GM23338 (cell line): ENCODE data around the gene JAKMIP1. TPM values are rescaled to one million over a fixed set of nuclear protein-coding genes. Genes with fewer than 3 reads are reported as not detected.

Source experiments
- ATAC-seq: fragments of 200-7000 bp; cut with Tn5 transposase; 3 replicates; pipeline ENCODE4 v1.9.1; 2020
- DNase-seq: peaks from one replicate; pipeline ENCODE4 v3.0.0-alpha.2; 2015; ENCODE audit warnings: low spot score
- H2AFZ ChIP-seq: fragments of 200-600 bp; sonication (generic); 2 replicates; pipeline ENCODE4 v1.8.0; 2016; ENCODE audit warnings: antibody characterized with exemption, mild to moderate bottlenecking, moderate library complexity
- H3F3A ChIP-seq: fragments of 200-600 bp; sonication (generic); replicated peaks from 2 replicates; pipeline ENCODE4 v1.8.0; 2017; ENCODE audit warnings: antibody characterized with exemption, mixed run types, low read depth
- H3K27ac ChIP-seq: fragments of 200-600 bp; sonication (generic); 2 replicates; pipeline ENCODE4 v1.6.1; 2016; ENCODE audit warnings: low read depth
- H3K27me3 ChIP-seq: fragments of 200-600 bp; sonication (generic); 2 replicates; pipeline ENCODE4 v1.8.0; 2016; ENCODE audit warnings: mild to moderate bottlenecking, mixed run types, moderate library complexity; ENCODE audit not compliant: insufficient read depth
- H3K36me3 ChIP-seq: fragments of 200-600 bp; sonication (generic); 2 replicates; pipeline ENCODE4 v1.8.0; 2016; ENCODE audit warnings: mild to moderate bottlenecking; ENCODE audit not compliant: insufficient read depth
- H3K4me1 ChIP-seq: fragments of 200-600 bp; sonication (generic); 2 replicates; pipeline ENCODE4 v1.8.0; 2016; ENCODE audit warnings: mild to moderate bottlenecking, moderate library complexity; ENCODE audit not compliant: insufficient read depth
- H3K4me2 ChIP-seq: fragments of 200-600 bp; sonication (generic); 2 replicates; pipeline ENCODE4 v1.7.1; 2017; ENCODE audit warnings: mixed run types
- H3K4me3 ChIP-seq: fragments of 200-600 bp; sonication (generic); 2 replicates; pipeline ENCODE4 v1.6.1; 2016; ENCODE audit warnings: mixed run types
- H3K79me2 ChIP-seq: fragments of 200-600 bp; sonication (generic); replicated peaks from 2 replicates; pipeline ENCODE4 v1.8.0; 2017; ENCODE audit warnings: mild to moderate bottlenecking; ENCODE audit not compliant: insufficient read depth
- H3K9me2 ChIP-seq: fragments of 200-600 bp; sonication (generic); 2 replicates; pipeline ENCODE4 v1.8.0; 2017; ENCODE audit not compliant: insufficient read depth
- H4K20me1 ChIP-seq: fragments of 200-600 bp; sonication (generic); replicated peaks from 2 replicates; pipeline ENCODE4 v1.8.0; 2017; ENCODE audit warnings: mild to moderate bottlenecking; ENCODE audit not compliant: insufficient read depth
- H3K27ac Mint-ChIP-seq: 2 replicates; pipeline ENCODE4 v1.8.0; 2020; ENCODE audit warnings: inconsistent platforms, mild to moderate bottlenecking, moderate library complexity, mixed read lengths
- H3K27me3 Mint-ChIP-seq: 3 replicates; pipeline ENCODE4 v1.8.0; 2022; ENCODE audit warnings: low read depth, mild to moderate bottlenecking, moderate library complexity, mixed read lengths, inconsistent platforms; ENCODE audit not compliant: insufficient read depth, poor library complexity
- H3K36me3 Mint-ChIP-seq: 3 replicates; pipeline ENCODE4 v1.8.0; 2021; ENCODE audit warnings: low read depth, mild to moderate bottlenecking, inconsistent platforms, moderate library complexity, mixed read lengths
- H3K4me1 Mint-ChIP-seq: 3 replicates; pipeline ENCODE4 v1.8.0; 2020; ENCODE audit warnings: mild to moderate bottlenecking, inconsistent platforms, mixed read lengths
- H3K4me3 Mint-ChIP-seq: 3 replicates; pipeline ENCODE4 v1.8.0; 2021; ENCODE audit warnings: moderate library complexity, mild to moderate bottlenecking, inconsistent platforms, mixed read lengths
- H3K9me3 Mint-ChIP-seq: 3 replicates; pipeline ENCODE4 v1.8.0; 2020; ENCODE audit warnings: moderate library complexity, mild to moderate bottlenecking, inconsistent platforms, mixed read lengths
- CREB1 ChIP-seq: fragments of 250-450 bp; sonication (Bioruptor Pico); IDR thresholded peaks from 2 replicates; pipeline ENCODE4 v1.5.0; 2020; ENCODE audit warnings: low read depth, mild to moderate bottlenecking, moderate library complexity
- CTCF ChIP-seq, 2 experiments: fragments of 200-600 bp in 1 of 2; sonication (generic) in 1 of 2; conservative IDR thresholded peaks; 2 replicates each; pipeline versions ENCODE4 v1.5.1 to v1.6.1; 2016 to 2017; ENCODE audit warnings: antibody characterized with exemption in 2 of 2, low read depth in 2 of 2, mild to moderate bottlenecking in 2 of 2, moderate library complexity in 1 of 2
- ETS1 ChIP-seq: IDR thresholded peaks from 2 replicates; pipeline ENCODE4 v1.6.1; 2016; ENCODE audit warnings: antibody characterized with exemption
- EZH2 ChIP-seq: fragments of 200-600 bp; sonication (generic); IDR thresholded peaks from one replicate; pipeline ENCODE4 v1.8.0; 2017; ENCODE audit warnings: antibody characterized with exemption, mild to moderate bottlenecking, low read depth; ENCODE audit not compliant: unreplicated experiment
- EZH2phosphoT487 ChIP-seq: fragments of 200-600 bp; sonication (generic); IDR thresholded peaks from one replicate; pipeline ENCODE4 v1.8.1; 2018; ENCODE audit warnings: antibody characterized with exemption; ENCODE audit not compliant: unreplicated experiment
- JUNB ChIP-seq: IDR thresholded peaks from one replicate; pipeline ENCODE4 v1.6.1; 2016; ENCODE audit warnings: antibody characterized with exemption; ENCODE audit not compliant: unreplicated experiment
- NANOG ChIP-seq: IDR thresholded peaks from 2 replicates; pipeline ENCODE4 v1.6.1; 2016; ENCODE audit warnings: antibody characterized with exemption, borderline replicate concordance
- POLR2AphosphoS5 ChIP-seq: IDR thresholded peaks from 2 replicates; pipeline ENCODE4 v1.6.1; 2016; ENCODE audit warnings: antibody characterized with exemption, low read depth
- REST ChIP-seq: IDR thresholded peaks from one replicate; pipeline ENCODE4 v1.6.1; 2018; ENCODE audit warnings: antibody characterized with exemption; ENCODE audit not compliant: unreplicated experiment
- STAT1 ChIP-seq: IDR thresholded peaks from one replicate; pipeline ENCODE4 v1.6.1; 2016; ENCODE audit warnings: antibody characterized with exemption; ENCODE audit not compliant: unreplicated experiment
- ZNF114 ChIP-seq: fragments of 250-450 bp; sonication (Bioruptor Pico); IDR thresholded peaks from 2 replicates; pipeline ENCODE4 v1.5.0; 2020; ENCODE audit warnings: mild to moderate bottlenecking, moderate library complexity
- ZNF331 ChIP-seq: fragments of 250-450 bp; sonication (Bioruptor Pico); IDR thresholded peaks from 2 replicates; pipeline ENCODE4 v1.5.0; 2020; ENCODE audit warnings: low read depth, mild to moderate bottlenecking, moderate library complexity
- ZNF462 ChIP-seq: fragments of 250-450 bp; sonication (Bioruptor Pico); IDR thresholded peaks from 2 replicates; pipeline ENCODE4 v1.5.0; 2020; ENCODE audit warnings: mild to moderate bottlenecking, moderate library complexity
- polyA plus RNA-seq: library from polyadenylated mRNA; unstranded; fragments of >200 nt; fragmentation: Nextera tagmentation; extraction: Ambion mirVana; gene quantifications from 2 replicates; pipeline ENCODE4 v1.2.1, GENCODE V29; 2016
- total RNA-seq: library from RNA; depleted of rRNA; stranded (reverse); fragments of >200 nt; shearing (Covaris generic); gene quantifications from 2 replicates; pipeline ENCODE4 v1.2.3, GENCODE V29; 2014

Gene JAKMIP1
- total and polyA plus RNA-seq, 2 experiments from 2014 or later: 4.6 to 5.1 TPM

GRCh38 chr4:6178757-6179156, 21.6 kb downstream of the JAKMIP1 start:
- H3K4me3 ChIP-seq: no peak overlapping the region
- TF ChIP-seq REST: no peak
- no peak for TF ChIP-seq ETS1
- TF ChIP-seq JUNB: no peak
- TF ChIP-seq ZNF462 (CRISPR knock-in tag): no peak
- no peak for TF ChIP-seq CREB1
- no peak for TF ChIP-seq CTCF (conservative IDR thresholded peaks at IDR 0.05; ENCODE audit: low read depth in 2 of 2)
- TF ChIP-seq EZH2phosphoT487: no peak
- no peak for TF ChIP-seq EZH2
- TF ChIP-seq POLR2AphosphoS5: no peak
- TF ChIP-seq ZNF331 (CRISPR knock-in tag): no peak
- TF ChIP-seq STAT1: no peak
- no peak for TF ChIP-seq NANOG
- TF ChIP-seq ZNF114 (CRISPR knock-in tag): no peak
- H3K36me3 ChIP-seq: no peaks in the 10 kb centered on the region
- ATAC-seq (no peak), DNase-seq (no peak)
- Mint-ChIP-seq H3K27me3 (peaks cover 6% of the 10 kb centered on the region), H3K27ac (no peak overlapping the region), H3K4me3 (no peak overlapping the region), H3K4me1 (peaks cover 5% of the 10 kb centered on the region; the same call in 1 of the 3 replicates), H3K9me3 (peaks cover 6% of the 10 kb centered on the region; the same call in 2 of the 3 replicates), H3K36me3 (peaks cover 16% of the 10 kb centered on the region)
- H3F3A ChIP-seq: no peaks in the 10 kb centered on the region
- H4K20me1 ChIP-seq: no peaks in the 10 kb centered on the region
- H3K27ac ChIP-seq: no peak overlapping the region
- H3K9me2 ChIP-seq: no peaks in the 10 kb centered on the region; the same call in 1 of the 2 replicates
- H3K4me1 ChIP-seq: no peaks in the 10 kb centered on the region
- H3K27me3 ChIP-seq: no peaks in the 10 kb centered on the region
- H2AFZ ChIP-seq: no peak overlapping the region
- H3K79me2 ChIP-seq: no peaks in the 10 kb centered on the region
- no peak overlapping the region for H3K4me2 ChIP-seq
